Rectal smooth muscle tissue (tissue), 1 donor: Measurements from ENCODE around the gene NTMT2.

Source experiments
- H3K27ac ChIP-seq: one replicate; pipeline ENCODE4 v1.7.0; 2013; ENCODE audit warnings: low read depth, low read length, inconsistent platforms
- H3K27me3 ChIP-seq: one replicate; pipeline ENCODE4 v1.7.0; 2013; ENCODE audit warnings: low read length; ENCODE audit not compliant: control insufficient read depth, insufficient read depth
- H3K36me3 ChIP-seq: one replicate; pipeline ENCODE4 v1.7.0; 2013; ENCODE audit warnings: low read length; ENCODE audit not compliant: control insufficient read depth, insufficient read depth
- H3K4me1 ChIP-seq: one replicate; pipeline ENCODE4 v1.7.0; 2013; ENCODE audit warnings: low read length; ENCODE audit not compliant: control insufficient read depth, insufficient read depth
- H3K4me3 ChIP-seq: one replicate; pipeline ENCODE4 v1.7.0; 2013; ENCODE audit warnings: low read length
- H3K9ac ChIP-seq: one replicate; pipeline ENCODE4 v1.7.0; 2013; ENCODE audit warnings: low read length

NTMT2 gene

DNA sequence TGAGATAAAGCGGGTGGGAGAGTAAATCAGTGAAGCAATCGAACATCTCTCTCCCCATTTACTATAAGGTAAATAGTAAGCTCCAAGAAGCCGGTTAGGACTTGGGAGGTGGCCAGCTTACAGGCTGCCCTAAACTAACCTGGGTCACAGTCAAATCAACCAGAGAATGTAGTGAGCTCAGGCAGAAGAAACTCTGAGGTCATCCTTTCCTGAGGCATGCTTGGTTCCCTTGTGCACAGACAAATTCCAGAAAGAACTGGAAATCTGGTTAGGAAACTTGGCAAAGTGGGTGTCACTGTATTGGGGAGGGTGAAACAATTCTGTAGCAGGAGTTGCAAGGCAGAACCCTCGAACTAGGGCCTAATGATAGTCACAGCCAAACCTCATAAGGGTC lies 72.5 kb downstream of the NTMT2 start:
- Histone ChIP-seq H3K4me1 (no peaks in the 10 kb centered on the region), H3K27me3 (no peaks in the 10 kb centered on the region), H3K27ac (no peak overlapping the region), H3K36me3 (no peaks in the 10 kb centered on the region), H3K4me3 (no peak overlapping the region), H3K9ac (no peak overlapping the region)
